GM18873 (cell line): ENCODE results near the gene COL6A2.
"Not testable (repeated sequence)": the region's sequence is repeated elsewhere in the genome, so short reads cannot be mapped to it uniquely, and the experiment has no call there.

ENCODE experiments used
- ATAC-seq: cut with Tn5 transposase; IDR thresholded peaks from one replicate; pipeline ENCODE4 v1.9.1; 2021; ENCODE audit warnings: mild to moderate bottlenecking, moderate library complexity, moderate number of reproducible peaks; ENCODE audit not compliant: unreplicated experiment, low FRiP score

The COL6A2 gene

DNA sequence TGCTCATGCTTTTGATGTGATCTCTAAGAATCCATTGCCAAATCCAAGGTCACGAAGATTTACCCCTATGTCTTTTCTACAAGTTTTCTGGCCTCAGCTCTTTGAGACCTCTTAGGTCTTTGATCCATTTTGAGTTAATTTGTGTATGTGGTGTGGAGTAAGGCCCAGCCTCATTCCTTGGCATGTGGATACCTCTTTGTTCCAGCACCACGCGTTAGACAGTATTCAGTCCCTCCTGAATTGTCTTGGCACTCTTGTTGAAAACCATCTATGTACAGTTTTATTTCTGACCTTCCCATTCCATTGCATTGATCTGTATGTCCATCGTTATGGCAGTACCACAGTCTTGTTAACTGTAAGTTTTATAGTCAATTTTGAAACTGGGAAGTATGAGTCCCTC is 65.5 kb downstream of the COL6A2 start:
- ATAC-seq, result no peak

DNA sequence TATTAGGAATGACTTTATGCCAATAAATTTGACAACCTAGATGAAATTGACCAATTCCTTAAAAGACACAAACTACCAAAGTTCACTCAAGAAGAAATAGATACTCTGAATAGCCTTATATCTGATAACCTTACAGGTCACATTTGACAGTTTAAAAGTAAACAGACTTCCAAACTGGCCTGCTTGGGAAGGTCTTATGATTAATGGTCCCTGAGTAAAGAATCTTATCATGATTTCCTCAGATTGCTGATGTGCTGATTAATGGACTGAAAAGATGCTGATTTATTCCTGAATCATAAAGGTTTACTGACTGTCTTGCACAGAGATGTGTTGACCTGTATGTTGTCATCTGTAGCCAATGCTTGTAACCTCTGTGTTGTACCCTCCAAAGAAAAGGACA is 67.2 kb downstream of the COL6A2 start:
- ATAC-seq, result no peak

DNA sequence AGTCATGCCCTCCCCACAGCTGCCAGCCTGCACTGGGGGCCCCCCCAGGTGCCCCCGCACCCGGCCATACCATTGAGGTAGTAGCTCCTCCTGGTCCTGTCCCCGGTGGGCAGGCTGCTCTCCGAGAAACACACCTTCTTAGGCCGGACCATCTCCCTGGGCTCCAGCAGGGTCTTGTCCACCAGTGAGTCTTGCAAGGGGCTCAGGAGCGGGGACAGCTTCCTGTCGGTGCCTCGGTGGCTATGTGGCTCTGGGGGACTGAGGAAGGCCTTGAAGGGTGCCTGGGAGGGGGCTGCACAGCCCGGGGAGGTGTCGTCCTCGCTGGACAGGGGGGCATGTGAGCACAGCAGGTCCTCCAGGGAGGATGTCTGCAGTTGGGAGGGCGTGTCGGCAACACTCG is 70.3 kb downstream of the COL6A2 start:
- ATAC-seq, result no peak

DNA sequence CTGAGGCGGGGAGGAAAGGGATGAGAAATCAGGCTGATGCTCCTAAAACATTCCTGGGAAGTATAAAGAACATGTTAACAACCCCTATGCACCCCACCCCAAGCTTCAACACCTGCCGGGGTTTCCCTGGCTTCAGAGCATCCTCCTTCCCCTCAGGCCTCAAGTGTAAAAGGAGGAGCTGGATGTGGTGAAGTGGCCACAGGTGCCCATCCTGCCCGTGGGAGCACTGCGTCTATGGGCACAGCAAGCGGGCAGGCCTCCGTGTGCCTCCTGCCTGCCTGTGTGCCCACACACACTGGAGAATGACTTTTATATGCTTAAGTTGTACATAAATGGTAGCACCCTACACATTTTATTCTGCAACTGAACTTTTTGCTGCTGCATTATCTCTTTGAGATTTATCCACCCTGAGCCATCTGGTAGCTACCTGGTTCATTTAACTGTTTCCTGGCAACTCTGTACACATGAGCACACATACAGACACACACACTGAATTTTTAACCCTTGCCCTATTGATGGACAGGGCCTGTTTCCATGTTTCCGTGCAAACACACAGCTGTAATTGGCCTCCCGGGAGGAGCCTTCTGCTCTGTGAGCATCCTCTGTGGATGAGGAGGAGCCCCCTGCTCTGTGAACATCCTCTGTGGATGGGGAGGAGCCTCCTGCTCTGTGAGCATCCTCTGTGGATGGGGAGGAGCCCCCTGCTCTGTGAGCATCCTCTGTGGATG is 70.9 kb downstream of the COL6A2 start:
- ATAC-seq, result no peak

DNA sequence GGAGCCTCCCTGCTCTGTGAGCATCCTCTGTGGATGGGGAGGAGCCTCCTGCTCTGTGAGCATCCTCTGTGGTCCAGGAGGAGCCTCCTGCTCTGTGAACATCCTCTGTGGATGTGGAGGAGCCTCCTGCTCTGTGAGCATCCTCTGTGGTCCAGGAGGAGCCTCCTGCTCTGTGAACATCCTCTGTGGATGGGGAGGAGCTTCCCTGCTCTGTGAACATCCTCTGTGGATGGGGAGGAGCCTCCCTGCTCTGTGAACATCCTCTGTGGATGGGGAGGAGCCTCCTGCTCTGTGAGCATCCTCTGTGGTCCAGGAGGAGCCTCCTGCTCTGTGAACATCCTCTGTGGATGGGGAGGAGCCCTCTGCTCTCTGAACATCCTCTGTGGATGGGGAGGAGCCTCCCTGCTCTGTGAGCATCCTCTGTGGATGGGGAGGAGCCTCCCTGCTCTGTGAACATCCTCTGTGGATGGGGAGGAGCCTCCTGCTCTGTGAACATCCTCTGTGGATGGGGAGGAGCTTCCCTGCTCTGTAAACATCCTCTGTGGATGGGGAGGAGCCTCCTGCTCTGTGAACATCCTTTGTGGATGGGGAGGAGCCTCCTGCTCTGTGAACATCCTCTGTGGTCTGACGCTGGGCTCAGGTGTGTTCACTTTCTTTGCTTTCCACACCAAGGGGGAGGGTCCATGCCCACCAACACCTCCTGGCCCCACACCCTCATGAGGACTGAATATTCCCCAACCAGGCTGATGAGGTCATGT is 72.7 kb downstream of the COL6A2 start:
- not testable (repeated sequence) for ATAC-seq

DNA sequence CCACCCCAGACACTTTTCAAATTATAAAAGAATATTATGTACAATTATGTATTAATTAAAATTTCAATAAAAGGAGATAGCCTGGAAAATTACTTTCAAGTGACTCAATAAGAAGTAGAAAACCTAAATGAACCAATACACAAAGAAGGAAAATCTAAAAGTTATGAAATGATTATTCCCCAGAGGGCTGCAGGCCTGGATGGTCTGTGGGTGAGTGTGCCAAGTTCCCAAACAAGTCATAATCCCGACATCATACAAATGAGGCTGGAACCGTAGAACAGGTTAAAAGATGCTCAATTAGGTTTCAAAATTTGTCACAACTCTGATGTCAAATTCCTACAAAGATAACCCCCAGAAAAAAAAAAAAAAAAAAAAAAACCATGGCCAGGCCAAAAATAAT is 73.7 kb downstream of the COL6A2 start:
- ATAC-seq, result no peak

DNA sequence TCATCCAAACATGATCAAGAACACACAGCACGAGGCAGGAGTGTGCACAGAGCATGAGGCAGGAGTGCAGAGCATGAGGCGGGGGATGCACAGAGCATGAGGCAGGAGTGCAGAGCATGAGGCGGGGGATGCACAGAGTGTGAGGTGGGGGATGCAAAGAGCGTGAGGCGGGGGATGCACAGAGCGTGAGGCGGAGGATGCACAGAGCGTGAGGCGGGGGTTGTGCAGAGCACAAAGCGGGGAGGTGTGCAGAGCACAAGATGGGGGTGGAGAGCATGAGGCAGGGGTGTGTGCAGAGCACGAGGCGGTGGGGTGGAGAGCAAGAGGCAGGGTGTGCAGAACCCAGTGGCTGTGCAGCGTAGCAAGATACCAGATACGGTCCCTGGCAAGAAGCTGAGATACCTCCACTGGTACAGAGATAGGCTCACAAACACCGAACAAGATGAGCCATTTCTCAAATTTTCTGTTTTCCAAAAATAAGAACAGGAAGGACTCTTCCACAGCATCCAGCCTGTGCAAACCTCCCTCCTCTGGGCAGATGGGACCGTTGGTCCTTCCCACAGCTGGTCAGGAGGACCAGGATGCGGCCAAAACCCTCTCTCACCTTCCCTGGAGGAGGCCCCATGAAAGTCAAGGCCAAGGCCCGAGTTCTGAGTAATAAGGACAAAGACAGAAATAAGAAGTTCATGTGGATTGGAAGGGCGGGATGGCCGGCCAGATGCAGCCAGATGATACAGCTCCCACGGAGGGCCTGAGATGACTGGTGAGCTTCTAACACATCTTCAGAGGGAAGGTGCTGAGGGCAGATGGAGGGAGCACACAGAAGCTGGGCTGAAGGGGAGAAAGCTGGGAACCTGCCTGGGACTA is 74.3 kb downstream of the COL6A2 start:
- ATAC-seq, result no peak

DNA sequence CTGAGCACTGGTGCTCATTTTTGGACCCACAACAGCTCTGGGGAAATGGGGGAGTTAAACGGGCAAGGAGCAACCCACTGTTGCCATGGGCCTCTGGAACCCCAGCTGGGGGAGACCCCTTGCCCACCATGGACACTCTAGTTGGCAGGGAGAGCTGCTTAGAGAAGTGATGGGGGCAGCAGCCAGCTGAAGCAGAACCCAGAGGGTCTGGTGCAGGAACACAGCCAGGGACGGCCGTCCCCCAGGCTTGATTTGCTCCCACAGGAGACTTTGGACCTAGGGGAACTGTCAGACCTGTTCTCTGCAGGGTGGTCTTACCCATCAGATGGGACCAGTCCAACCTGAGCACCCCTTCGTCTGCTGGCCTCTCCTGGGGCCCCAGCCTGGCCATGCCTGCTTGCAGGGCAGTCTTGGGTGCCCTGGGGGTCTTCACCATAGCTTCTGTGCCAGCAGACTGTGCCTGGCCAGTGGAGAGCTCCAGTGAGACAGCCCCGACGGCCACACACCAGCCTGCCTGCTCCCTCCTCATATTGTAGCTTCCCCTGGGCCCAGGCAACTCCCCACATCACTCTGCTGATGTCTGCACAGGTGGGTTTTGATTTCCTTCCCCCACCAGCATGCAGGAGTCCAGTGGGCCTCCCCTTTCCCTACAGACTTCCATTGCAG is 75.1 kb downstream of the COL6A2 start:
- ATAC-seq, result no peak

DNA sequence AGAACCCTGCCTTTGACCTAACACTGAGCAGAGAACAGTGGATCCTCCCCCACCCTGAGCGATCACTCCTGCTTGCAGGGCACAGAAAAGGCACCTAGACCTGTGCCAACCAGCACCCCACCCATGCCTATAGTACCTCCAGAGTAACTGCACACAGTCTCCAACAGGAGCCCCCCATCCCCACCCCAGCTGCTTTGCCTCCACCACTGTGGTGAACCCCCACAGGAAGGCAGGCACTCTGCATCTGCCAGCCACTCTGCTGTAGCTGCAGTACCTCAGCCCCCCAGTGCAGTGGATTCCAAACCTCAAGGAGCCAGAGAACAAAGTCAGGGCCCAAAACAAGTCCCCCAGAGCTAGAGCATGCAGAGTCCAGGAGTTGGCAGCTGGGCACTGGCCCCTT is 75.7 kb downstream of the COL6A2 start:
- no peak for ATAC-seq

DNA sequence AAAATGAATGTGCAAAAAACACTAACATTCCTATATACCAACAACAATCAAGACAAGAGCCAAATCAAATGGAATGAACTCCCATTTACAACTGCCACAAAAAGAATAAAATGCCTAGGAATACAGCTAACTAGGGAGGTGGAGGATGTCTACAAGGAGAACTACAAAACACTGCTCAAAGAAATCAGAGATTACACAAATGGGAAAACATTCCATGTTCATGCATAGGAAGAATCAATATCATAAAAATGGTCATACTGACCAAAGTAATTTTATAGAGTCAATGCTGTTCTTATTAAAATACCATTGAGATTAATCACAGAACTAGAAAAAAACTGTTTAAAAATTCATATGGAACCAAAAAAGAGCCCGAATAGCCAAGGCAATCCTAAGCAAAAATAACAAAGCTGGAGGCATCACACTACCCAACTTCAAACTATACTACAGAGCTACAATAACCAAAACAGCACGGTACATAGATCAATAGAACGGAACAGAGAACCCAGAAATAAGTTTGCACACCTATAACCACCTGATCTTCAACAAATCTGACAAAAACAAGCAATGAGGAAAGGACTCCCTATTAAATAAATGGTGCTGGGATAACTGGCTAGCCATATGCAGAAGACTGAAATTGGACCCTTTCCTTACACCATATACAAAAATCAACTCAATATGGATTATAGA is 78.7 kb downstream of the COL6A2 start:
- ATAC-seq, result not testable (repeated sequence)

DNA sequence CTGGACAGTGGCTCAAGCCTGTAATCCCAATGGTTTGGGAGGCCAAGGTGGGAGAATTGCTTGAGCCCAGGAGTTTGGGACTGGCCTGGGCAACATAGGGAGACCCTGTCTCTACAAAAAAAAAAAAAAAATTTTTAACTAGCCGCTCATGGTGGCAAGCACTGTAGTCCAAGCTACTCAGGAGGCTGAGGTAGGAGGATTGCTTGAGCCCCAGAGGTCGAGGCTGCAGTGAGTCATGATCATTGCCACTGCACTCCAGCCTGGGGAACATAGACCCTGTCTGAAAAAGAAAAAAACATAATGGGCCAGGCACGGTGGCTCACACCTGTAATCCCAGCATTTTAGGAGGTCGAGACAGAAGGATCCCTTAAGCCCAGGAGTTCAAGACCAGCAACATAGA is 81.0 kb downstream of the COL6A2 start:
- no peak for ATAC-seq
